ENCODE data around the gene SPO11. TPM values are rescaled to one million over a fixed set of nuclear protein-coding genes. Genes with fewer than 3 reads are reported as not detected.

SPO11 gene
- total RNA-seq, 6 experiments from 2014 or later, result not detected

GRCh38 chr20:57315976-57316480 is 13.6 kb upstream of the SPO11 start:
- no peaks in the 10 kb centered on the region for H3K4me1 ChIP-seq
- H3K9me3 ChIP-seq, result no peaks in the 10 kb centered on the region
- H3K27me3 ChIP-seq, result no peaks in the 10 kb centered on the region
- ATAC-seq (no peak), DNase-seq (no peak)
- TF ChIP-seq CTCF (IDR thresholded peaks at IDR 0.05), result no peak
- TF ChIP-seq POLR2A (IDR thresholded peaks at IDR 0.05), result no peak
- H3K36me3 ChIP-seq, result no peaks in the 10 kb centered on the region
- intact Hi-C loops (cut with DNase I), result no loop called here
- H3K27ac ChIP-seq, result no peak overlapping the region
- no peak overlapping the region for H3K4me3 ChIP-seq
- 71% methylated on average over 6 of the region's 8 CpGs for WGBS (ENCODE audit: insufficient coverage, low coverage, low lambda C conversion rate, missing lambda C conversion rate)

- Histone ChIP-seq H3K9me3 (no peaks in the 10 kb centered on the region), H3K4me1 (no peaks in the 10 kb centered on the region), H3K27ac (no peak overlapping the region), H3K4me3 (no peak overlapping the region), H3K36me3 (no peaks in the 10 kb centered on the region), H3K27me3 (no peaks in the 10 kb centered on the region)
- intact Hi-C loops (cut with DNase I), result no loop called here
- DNase-seq (no peak), ATAC-seq (no peak)
- TF ChIP-seq POLR2A (IDR thresholded peaks at IDR 0.05) (no peak), CTCF (IDR thresholded peaks at IDR 0.05) (no peak)
- 66% methylated on average over 7 of the region's 9 CpGs for WGBS (ENCODE audit: insufficient coverage, low coverage, low lambda C conversion rate, missing lambda C conversion rate)
These were observed 12.8 kb upstream of the SPO11 start for GRCh38 chr20:57316795-57317201.

GRCh38 chr20:57317316-57317788 is 12.3 kb upstream of the SPO11 start:
- Histone ChIP-seq H3K27ac (no peak overlapping the region), H3K36me3 (no peaks in the 10 kb centered on the region), H3K4me3 (no peak overlapping the region), H3K9me3 (no peaks in the 10 kb centered on the region), H3K27me3 (no peaks in the 10 kb centered on the region), H3K4me1 (no peaks in the 10 kb centered on the region)
- TF ChIP-seq CTCF (IDR thresholded peaks at IDR 0.05) (no peak), POLR2A (IDR thresholded peaks at IDR 0.05) (no peak)
- intact Hi-C loops (cut with DNase I), result no loop called here
- ATAC-seq, result no peak
- DNase-seq, result no peak
- WGBS (ENCODE audit: insufficient coverage, low coverage, low lambda C conversion rate, missing lambda C conversion rate), result 66% methylated on average over 7 of the region's 8 CpGs

- TF ChIP-seq POLR2A (IDR thresholded peaks at IDR 0.05) (no peak), CTCF (IDR thresholded peaks at IDR 0.05) (no peak)
- 55% methylated on average over 11 of the region's 14 CpGs for WGBS (ENCODE audit: insufficient coverage, low coverage, low lambda C conversion rate, missing lambda C conversion rate)
- Histone ChIP-seq H3K9me3 (no peaks in the 10 kb centered on the region), H3K4me3 (no peak overlapping the region), H3K27me3 (no peaks in the 10 kb centered on the region), H3K4me1 (no peaks in the 10 kb centered on the region), H3K36me3 (no peaks in the 10 kb centered on the region), H3K27ac (no peak overlapping the region)
- intact Hi-C loops (cut with DNase I), result no loop called here
- ATAC-seq (no peak), DNase-seq (no peak)
These were observed 11.7 kb upstream of the SPO11 start for GRCh38 chr20:57317789-57318371.

Data from right lobe of liver (tissue), 6 donors.